ENCODE measurements around the gene AGBL4.

Gene AGBL4

DNA sequence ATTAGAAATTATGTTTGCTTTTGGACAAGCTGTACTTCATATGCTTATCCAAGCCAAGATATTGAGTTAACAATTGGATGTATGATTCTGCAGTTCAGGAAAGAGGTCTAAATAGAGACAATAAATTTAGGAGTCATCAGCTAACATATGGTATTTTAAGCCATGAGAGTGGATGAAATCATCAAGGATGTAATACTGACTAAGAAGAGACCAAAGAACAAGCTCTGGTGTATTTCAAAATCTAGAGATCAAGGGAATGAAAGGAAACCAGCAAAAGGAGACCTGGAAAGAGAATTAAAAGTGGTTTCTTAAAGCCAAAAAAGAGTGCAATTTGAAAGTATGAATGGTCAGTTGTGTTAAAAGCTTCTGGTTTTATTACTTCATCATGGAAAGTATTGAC, 1063.4 kb downstream of the AGBL4 start:
- TF ChIP-seq GATA3 (IDR thresholded peaks at IDR 0.05; ENCODE audit: low read depth, low read length) = no peak
- no peak for TF ChIP-seq GATA2 (IDR thresholded peaks at IDR 0.05; ENCODE audit: low read depth, low read length)

DNA sequence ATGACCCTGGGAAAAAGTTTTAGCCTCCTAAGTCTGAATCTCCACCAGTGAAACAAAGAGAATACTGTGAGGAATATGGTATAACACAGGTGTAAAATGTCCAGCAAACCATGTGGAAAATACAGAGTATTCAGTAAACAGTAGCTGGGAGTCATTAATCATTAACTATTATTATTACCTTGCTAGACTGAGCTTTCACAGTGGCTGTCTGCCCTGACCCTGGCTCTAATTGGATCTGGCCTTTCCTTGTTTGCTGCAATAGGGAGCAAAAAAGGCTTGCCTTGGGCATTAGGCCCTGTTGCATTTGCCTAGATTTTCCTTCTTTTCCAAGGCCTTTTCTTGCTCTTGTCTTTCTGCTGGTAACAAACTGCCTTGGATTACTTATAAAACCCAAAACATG, 1068.0 kb downstream of the AGBL4 start:
- TF ChIP-seq GATA2 (IDR thresholded peaks at IDR 0.05; ENCODE audit: low read depth, low read length) = no peak
- no peak for TF ChIP-seq GATA3 (IDR thresholded peaks at IDR 0.05; ENCODE audit: low read depth, low read length)

DNA sequence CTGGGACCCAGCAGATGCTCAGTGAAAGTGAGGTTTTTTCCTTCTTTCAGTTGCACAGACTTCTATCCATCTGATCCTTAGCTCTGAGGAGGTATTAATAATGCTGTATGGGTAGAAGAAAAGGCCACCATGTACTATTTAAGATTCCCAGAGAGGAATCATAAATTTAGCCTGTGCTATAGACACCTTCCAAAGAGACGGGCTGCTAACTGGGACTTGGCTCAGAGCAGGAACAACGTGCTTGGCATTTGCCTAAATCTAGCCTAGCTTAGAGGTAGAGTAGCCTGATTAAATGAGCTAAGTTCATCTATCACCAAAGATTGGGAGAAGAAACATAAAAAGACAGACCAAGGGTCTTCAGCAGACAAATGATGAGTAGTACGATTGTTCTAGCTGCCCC, 1070.1 kb downstream of the AGBL4 start:
- no peak for TF ChIP-seq GATA3 (IDR thresholded peaks at IDR 0.05; ENCODE audit: low read depth, low read length)
- no peak for TF ChIP-seq GATA2 (IDR thresholded peaks at IDR 0.05; ENCODE audit: low read depth, low read length)

DNA sequence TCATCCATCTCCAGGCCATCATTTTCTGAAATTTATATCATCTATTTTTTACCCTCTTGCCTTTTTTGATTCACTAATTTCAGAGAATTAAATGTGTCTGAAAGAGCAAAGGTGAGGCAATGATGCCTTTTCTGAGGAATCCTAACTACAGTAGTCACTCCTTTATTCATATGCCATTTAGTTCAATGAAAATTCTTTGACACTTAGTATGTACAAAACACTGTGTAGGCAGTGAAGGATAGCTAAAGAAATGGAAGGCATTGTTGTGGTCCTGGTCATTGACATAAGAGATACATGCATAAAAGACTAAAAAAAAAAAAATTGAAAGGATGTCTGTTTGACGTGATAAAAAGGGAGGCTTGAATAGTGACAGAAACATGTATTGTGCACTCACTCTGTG, 1075.2 kb downstream of the AGBL4 start:
- TF ChIP-seq GATA3 (IDR thresholded peaks at IDR 0.05; ENCODE audit: low read depth, low read length) (no peak), GATA2 (IDR thresholded peaks at IDR 0.05; ENCODE audit: low read depth, low read length) (no peak)

DNA sequence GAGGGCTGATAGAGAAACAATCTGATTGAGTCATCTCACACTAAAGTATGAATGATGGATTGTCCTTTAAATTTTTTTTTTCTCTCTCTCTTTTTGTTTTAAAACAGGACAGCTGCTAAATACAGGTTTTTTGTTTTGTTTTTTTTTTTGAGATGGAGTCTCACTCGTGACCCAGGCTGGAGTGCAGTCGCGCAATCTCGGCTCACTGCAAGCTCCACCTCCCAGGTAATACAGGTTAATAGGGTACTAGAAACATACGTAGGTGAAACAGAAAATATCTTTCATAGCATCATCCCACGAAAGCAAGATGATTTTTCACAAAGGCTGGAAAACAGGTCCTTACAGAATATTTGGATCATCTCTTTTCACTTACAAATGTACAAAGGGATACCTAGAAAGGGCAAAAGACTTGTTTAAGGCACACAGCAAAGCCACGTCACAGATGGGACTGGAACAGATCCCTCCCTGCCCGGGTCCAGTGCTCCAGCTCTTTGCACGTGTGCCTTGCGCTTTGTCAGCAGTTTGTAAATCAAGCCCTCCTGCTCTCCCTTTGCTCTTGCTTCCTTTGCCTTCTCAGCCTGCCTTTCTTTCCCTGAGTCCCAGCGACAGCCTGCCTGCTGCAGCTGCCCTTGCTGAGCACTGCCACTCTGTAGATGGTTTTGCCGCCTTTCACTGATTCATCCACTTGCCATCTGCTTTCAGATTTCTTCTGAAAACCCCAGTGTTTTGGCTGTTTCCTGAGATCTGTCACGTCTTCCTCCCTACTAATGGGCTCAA, 1075.8 kb downstream of the AGBL4 start:
- TF ChIP-seq GATA3 (IDR thresholded peaks at IDR 0.05; ENCODE audit: low read depth, low read length) = no peak
- TF ChIP-seq GATA2 (IDR thresholded peaks at IDR 0.05; ENCODE audit: low read depth, low read length) = no peak

DNA sequence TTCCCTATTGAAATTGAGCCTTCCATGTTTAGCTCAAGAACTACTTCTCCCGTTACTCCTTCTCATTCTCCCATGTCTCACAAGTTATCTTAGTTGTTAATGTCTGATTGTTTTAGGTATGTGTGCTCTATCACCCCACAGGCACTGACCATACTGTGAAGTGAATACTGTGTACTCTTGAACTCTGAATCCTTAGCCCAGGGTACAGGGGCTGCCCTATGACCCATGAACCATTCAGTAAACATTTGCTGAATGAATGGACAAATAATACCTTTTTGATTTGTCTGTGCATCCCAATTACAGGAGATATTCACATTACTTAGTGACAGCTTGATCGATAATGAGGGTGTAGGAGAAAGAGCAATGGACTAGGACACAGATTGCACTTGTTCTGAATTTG, 1077.7 kb downstream of the AGBL4 start:
- no peak for TF ChIP-seq GATA2 (IDR thresholded peaks at IDR 0.05; ENCODE audit: low read depth, low read length)
- TF ChIP-seq GATA3 (IDR thresholded peaks at IDR 0.05; ENCODE audit: low read depth, low read length) = no peak

DNA sequence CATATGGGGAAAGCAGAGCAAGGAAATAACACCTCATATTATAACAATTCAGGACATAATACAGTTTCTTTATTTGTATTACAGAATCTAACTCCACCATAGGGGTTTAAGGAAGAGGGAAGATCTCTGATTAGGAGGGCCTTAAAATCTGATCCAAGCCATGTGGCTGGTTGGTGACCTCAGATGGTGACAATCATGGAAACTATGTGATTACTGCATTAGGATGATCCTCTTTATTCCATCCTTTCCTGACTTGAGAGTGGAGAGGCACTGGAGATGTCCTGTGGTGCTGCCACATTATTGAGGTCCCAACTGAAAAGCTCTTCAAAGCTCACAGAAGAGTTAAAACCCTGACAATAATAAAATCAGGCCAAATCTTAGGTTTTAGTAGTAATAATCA, 1078.9 kb downstream of the AGBL4 start:
- no peak for TF ChIP-seq GATA2 (IDR thresholded peaks at IDR 0.05; ENCODE audit: low read depth, low read length)
- TF ChIP-seq GATA3 (IDR thresholded peaks at IDR 0.05; ENCODE audit: low read depth, low read length) = no peak

DNA sequence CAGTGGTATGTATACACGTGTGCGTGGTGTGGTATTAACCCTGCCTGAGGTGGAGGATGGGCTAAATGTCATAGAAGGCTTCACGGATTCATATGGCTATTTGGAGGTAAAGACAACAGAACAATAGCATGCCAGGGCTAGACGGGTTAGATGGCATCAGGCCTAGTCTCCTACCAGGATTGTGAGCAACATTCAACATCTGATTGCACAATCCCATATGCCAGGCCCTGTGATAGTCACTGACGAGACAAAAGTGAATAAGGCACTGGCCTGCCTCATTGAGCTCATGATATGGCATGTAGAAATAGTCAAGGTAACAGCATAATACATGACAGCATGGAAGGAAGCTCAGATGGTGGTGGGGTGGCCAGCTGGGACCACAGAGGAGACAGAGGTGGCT, 1079.9 kb downstream of the AGBL4 start:
- no peak for TF ChIP-seq GATA2 (IDR thresholded peaks at IDR 0.05; ENCODE audit: low read depth, low read length)
- TF ChIP-seq GATA3 (IDR thresholded peaks at IDR 0.05; ENCODE audit: low read depth, low read length) = no peak

DNA sequence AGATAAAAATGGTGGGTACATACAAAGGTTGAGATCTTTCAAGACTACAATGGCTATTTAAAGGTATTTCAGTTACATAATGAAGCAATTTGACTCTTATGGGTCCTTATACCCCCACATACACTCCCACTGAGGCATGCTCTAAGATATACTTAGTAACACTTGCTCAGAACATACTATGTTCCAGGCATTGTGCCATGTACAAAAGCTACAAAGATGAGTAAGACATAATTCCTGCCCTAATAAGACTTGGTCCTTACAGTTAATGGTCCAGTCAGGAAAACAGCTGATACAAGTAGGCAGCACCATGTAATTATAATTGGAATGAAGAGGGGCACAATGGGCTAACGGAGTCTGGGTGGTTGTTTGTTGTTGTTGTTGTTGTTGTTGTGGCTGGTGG, 1080.4 kb downstream of the AGBL4 start:
- no peak for TF ChIP-seq GATA2 (IDR thresholded peaks at IDR 0.05; ENCODE audit: low read depth, low read length)
- TF ChIP-seq GATA3 (IDR thresholded peaks at IDR 0.05; ENCODE audit: low read depth, low read length) = no peak

DNA sequence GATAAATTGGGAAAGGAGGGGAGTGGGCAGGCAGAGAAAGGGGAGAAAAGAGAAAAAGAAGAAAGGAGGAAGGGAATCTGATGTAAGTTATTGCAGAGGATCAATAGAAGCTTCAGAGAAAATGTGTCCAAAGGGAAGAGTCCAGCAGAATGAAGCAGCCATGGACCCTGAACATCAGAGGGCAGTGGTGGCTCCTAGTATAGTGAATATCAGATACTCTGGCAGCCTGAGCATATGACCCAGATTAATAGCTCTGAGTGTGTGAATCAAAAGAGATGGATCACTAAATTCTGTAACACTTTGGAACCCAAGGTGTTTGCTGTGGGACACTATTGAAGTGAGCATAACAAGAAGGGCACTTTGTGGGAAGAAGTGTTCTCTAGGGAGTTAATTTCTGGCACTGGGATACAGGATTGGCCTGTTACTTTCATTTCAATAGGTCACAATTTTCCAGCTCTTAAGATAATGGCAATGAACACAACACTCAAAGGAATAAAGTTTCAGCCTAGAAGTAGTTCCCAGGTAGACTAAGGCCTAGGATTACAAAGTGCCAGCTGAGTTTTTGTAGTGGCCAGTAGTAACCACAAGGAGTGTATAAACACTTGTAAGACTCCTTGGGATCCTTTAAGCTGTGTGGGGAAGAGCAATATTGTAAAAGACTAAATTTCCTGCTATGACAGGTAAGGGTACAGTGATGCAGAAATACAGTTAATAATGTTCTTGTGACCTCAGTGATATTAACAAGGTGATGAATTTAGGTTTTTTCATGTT, 1082.6 kb downstream of the AGBL4 start:
- no peak for TF ChIP-seq GATA2 (IDR thresholded peaks at IDR 0.05; ENCODE audit: low read depth, low read length)
- TF ChIP-seq GATA3 (IDR thresholded peaks at IDR 0.05; ENCODE audit: low read depth, low read length) = no peak

DNA sequence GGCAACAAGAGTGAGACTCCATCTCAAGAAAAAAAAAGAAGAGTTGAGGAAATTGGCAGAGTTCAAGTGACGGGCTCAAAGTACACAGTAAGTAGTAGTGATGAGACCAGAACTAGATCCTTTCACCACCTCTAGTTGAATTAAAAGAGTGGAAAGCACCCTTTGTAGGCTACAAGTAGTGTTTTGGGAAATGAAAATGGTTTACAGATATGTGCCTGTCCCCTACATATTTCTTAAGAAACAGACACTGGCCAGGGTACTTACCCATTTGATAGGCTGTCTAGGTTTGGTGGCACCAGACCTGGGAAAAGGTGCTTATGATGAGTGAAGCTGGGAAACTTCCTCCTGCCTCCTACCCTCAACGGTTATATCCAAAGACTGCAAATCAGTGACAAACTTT, 1083.4 kb downstream of the AGBL4 start:
- TF ChIP-seq GATA2 (IDR thresholded peaks at IDR 0.05; ENCODE audit: low read depth, low read length) = no peak
- no peak for TF ChIP-seq GATA3 (IDR thresholded peaks at IDR 0.05; ENCODE audit: low read depth, low read length)

DNA sequence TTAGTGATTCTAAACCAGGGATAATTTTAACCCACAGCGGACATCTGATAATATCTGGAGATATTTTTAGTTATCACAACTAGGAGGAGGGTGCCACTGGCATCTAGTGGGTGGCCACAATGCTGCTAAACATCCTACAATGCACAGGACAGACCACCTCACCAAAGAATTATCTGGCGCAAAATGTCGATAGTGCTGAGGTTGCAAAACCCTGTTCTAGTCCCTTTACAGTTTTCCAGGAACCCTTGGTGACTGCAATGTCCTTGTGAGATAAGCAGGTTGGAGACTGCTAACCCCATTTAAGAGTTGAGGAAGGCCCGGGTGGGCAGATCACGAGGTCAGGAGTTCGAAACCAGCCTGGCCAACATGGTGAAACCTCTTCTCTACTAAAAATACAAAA, 1083.9 kb downstream of the AGBL4 start:
- TF ChIP-seq GATA3 (IDR thresholded peaks at IDR 0.05; ENCODE audit: low read depth, low read length) = no peak
- no peak for TF ChIP-seq GATA2 (IDR thresholded peaks at IDR 0.05; ENCODE audit: low read depth, low read length)

DNA sequence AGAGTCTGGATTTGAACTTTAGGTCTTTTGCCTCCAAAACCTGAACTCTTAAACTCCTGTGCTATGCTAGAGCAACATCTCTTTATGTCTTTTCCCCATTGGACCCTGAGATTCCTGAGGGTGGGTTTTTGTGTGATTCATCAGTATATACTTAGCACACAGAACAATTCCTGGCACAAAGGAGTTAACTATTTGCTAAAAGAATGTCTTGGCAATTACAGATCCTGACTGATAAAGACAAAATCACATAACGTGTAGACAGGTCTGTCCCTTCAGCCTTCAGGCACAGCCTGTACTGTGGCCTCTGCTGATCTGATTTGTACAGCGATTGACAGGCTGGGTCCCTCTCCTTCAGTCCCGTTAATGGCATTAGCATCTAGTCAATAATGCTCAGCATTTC, 1084.7 kb downstream of the AGBL4 start:
- TF ChIP-seq GATA3 (IDR thresholded peaks at IDR 0.05; ENCODE audit: low read depth, low read length) (no peak), GATA2 (IDR thresholded peaks at IDR 0.05; ENCODE audit: low read depth, low read length) (0 out of 2 replicates have a peak, but pooled peaks have one; percentile 11)

DNA sequence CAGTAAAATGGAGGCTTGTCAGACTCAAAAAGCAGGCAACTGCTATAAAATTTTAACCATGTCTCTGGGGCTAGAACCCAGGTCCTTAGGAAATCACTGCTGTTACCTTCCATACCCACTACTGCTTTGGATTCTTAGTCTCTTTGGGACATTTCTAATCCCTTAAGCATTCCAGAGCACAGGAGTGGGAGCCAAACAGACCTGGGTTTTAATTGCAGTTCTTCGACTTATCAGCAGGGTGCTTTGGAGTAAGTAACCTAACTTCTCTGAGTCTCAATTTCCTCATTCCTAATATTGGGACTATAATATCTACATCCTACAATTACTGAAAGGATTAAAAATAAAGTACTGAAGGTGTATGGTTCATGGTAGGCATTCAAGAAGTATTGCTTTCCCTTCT, 1086.0 kb downstream of the AGBL4 start:
- TF ChIP-seq GATA3 (IDR thresholded peaks at IDR 0.05; ENCODE audit: low read depth, low read length) (no peak), GATA2 (IDR thresholded peaks at IDR 0.05; ENCODE audit: low read depth, low read length) (no peak)

DNA sequence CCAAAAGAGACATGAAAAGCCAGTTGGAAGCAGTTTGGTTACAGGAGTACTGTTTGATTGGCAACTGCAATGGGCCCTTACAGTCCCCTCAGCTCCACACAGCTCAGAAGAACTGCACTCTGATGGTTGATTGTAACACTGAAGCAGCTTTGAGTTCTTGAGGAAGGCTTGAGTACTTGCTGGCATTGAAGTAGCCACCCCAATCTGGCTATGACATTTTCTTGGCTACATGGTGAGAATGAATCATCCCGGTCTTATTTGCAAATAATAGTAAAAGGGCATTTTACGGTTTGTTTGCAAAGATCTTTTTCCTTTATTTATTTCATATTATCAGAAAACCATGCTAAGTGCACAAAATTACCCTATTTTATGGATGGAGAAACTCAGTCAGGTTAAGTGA, 1087.3 kb downstream of the AGBL4 start:
- TF ChIP-seq GATA3 (IDR thresholded peaks at IDR 0.05; ENCODE audit: low read depth, low read length) (no peak), GATA2 (IDR thresholded peaks at IDR 0.05; ENCODE audit: low read depth, low read length) (no peak)

All from SH-SY5Y (cell line).